H9 (cell line): ENCODE measurements around the gene KDM4C. TPM values are rescaled to one million over a fixed set of nuclear protein-coding genes. Genes with fewer than 3 reads are reported as not detected.

ENCODE experiments used
- DNase-seq: peaks from one replicate; pipeline ENCODE4 v3.0.0-alpha.2; 2017
- H2AFZ ChIP-seq: one replicate; pipeline ENCODE4 v1.6.1; 2013; ENCODE audit warnings: mild to moderate bottlenecking, low read length, control low read depth, moderate library complexity
- H2AK5ac ChIP-seq: 2 replicates; pipeline ENCODE4 v1.6.1; 2013; ENCODE audit warnings: low read length, control low read depth, mixed read lengths; ENCODE audit not compliant: insufficient read length
- H2BK120ac ChIP-seq: one replicate; pipeline ENCODE4 v1.6.1; 2013; ENCODE audit warnings: low read depth, mild to moderate bottlenecking, low read length, control low read depth, inconsistent platforms; ENCODE audit not compliant: poor library complexity, severe bottlenecking
- H2BK12ac ChIP-seq: 2 replicates; pipeline ENCODE4 v1.6.1; 2013; ENCODE audit warnings: low read length, control low read depth, mixed read lengths, low read depth; ENCODE audit not compliant: insufficient read length
- H2BK15ac ChIP-seq: 2 replicates; pipeline ENCODE4 v1.6.1; 2013; ENCODE audit warnings: low read depth, low read length, control low read depth
- H2BK20ac ChIP-seq: one replicate; pipeline ENCODE4 v1.6.1; 2013; ENCODE audit warnings: low read depth, mild to moderate bottlenecking, low read length, control low read depth, inconsistent platforms; ENCODE audit not compliant: poor library complexity, severe bottlenecking
- H2BK5ac ChIP-seq: 2 replicates; pipeline ENCODE4 v1.6.1; 2013; ENCODE audit warnings: low read length, control low read depth, mixed read lengths; ENCODE audit not compliant: insufficient read length
- H3K14ac ChIP-seq: 2 replicates; pipeline ENCODE4 v1.6.1; 2013; ENCODE audit warnings: low read length, control low read depth; ENCODE audit not compliant: insufficient read depth
- H3K18ac ChIP-seq: 2 replicates; pipeline ENCODE4 v1.6.1; 2013; ENCODE audit warnings: low read depth, mild to moderate bottlenecking, mixed read lengths, low read length, control low read depth; ENCODE audit not compliant: insufficient read length
- H3K23ac ChIP-seq: 2 replicates; pipeline ENCODE4 v1.6.1; 2013; ENCODE audit warnings: low read length, control low read depth, mixed read lengths, low read depth; ENCODE audit not compliant: insufficient read length
- H3K23me2 ChIP-seq: 2 replicates; pipeline ENCODE4 v1.6.1; 2013; ENCODE audit warnings: low read depth, mild to moderate bottlenecking, mixed read lengths, low read length, control low read depth; ENCODE audit not compliant: insufficient read length, poor library complexity, severe bottlenecking
- H3K27ac ChIP-seq: 2 replicates; pipeline ENCODE4 v1.5.1; 2013; ENCODE audit warnings: low read length, control low read depth, mixed read lengths, low read depth; ENCODE audit not compliant: insufficient read length
- H3K27me3 ChIP-seq: 2 replicates; pipeline ENCODE4 v1.6.1; 2013; ENCODE audit warnings: low read length, control low read depth, inconsistent platforms; ENCODE audit not compliant: insufficient read depth
- H3K4ac ChIP-seq: 2 replicates; pipeline ENCODE4 v1.6.1; 2013; ENCODE audit warnings: low read depth, mild to moderate bottlenecking, control low read depth, inconsistent platforms, low read length, moderate library complexity
- H3K4me1 ChIP-seq: 2 replicates; pipeline ENCODE4 v1.6.1; 2013; ENCODE audit warnings: low read length, control low read depth, inconsistent platforms; ENCODE audit not compliant: insufficient read depth
- H3K4me2 ChIP-seq: 2 replicates; pipeline ENCODE4 v1.6.1; 2013; ENCODE audit warnings: low read length, control low read depth, mixed read lengths; ENCODE audit not compliant: insufficient read length, insufficient read depth
- H3K56ac ChIP-seq: 2 replicates; pipeline ENCODE4 v1.6.1; 2013; ENCODE audit warnings: low read depth, mild to moderate bottlenecking, mixed read lengths, low read length, control low read depth; ENCODE audit not compliant: insufficient read length
- H3K79me1 ChIP-seq: 2 replicates; pipeline ENCODE4 v1.6.1; 2013; ENCODE audit warnings: low read depth, mild to moderate bottlenecking, moderate library complexity, low read length, control low read depth, inconsistent platforms; ENCODE audit not compliant: insufficient read depth, poor library complexity, severe bottlenecking
- H3K79me2 ChIP-seq: 2 replicates; pipeline ENCODE4 v1.6.1; 2013; ENCODE audit warnings: low read length, control low read depth, inconsistent platforms; ENCODE audit not compliant: insufficient read depth
- H3K9ac ChIP-seq: 2 replicates; pipeline ENCODE4 v1.6.1; 2013; ENCODE audit warnings: low read length, control low read depth, mixed read lengths; ENCODE audit not compliant: insufficient read length; ENCODE audit errors: extremely low read depth
- H3K9me3 ChIP-seq: one replicate; pipeline ENCODE4 v1.6.1; 2013; ENCODE audit warnings: low read depth, low read length, inconsistent platforms; ENCODE audit not compliant: control insufficient read depth
- H3T11ph ChIP-seq: one replicate; pipeline ENCODE4 v1.6.1; 2013; ENCODE audit warnings: mild to moderate bottlenecking, low read length, control low read depth, inconsistent platforms
- H4K20me1 ChIP-seq: one replicate; pipeline ENCODE4 v1.6.1; 2013; ENCODE audit not compliant: control insufficient read depth, insufficient read length, insufficient read depth
- H4K5ac ChIP-seq: 2 replicates; pipeline ENCODE4 v1.6.1; 2013; ENCODE audit warnings: low read depth, mild to moderate bottlenecking, mixed read lengths, low read length, control low read depth; ENCODE audit not compliant: insufficient read length
- H4K8ac ChIP-seq: replicated peaks from 2 replicates; pipeline ENCODE4 v1.6.1; 2013; ENCODE audit warnings: low read length, control low read depth, mixed read lengths, low read depth; ENCODE audit not compliant: insufficient read length
- H4K91ac ChIP-seq: 2 replicates; pipeline ENCODE4 v1.6.1; 2013; ENCODE audit warnings: low read depth, mild to moderate bottlenecking, moderate library complexity, mixed read lengths, low read length, control low read depth; ENCODE audit not compliant: insufficient read length
- H3K27ac Mint-ChIP-seq, 3 experiments: 2 replicates in 2 of 3; 3 replicates in 1 of 3; pipeline ENCODE4 v1.8.0; 2020 to 2021; ENCODE audit warnings: mixed read lengths in 3 of 3, mild to moderate bottlenecking in 1 of 3, moderate library complexity in 1 of 3
- H3K27me3 Mint-ChIP-seq: 2 replicates; pipeline ENCODE4 v1.8.0; 2021; ENCODE audit warnings: low read depth, mild to moderate bottlenecking, moderate library complexity, mixed read lengths
- H3K36me3 Mint-ChIP-seq, 3 experiments: 2 replicates in 2 of 3; 3 replicates in 1 of 3; pipeline ENCODE4 v1.8.0; 2020 to 2021; ENCODE audit warnings: low read depth in 3 of 3, mixed read lengths in 3 of 3; ENCODE audit not compliant: insufficient read depth in 1 of 3
- H3K4me1 Mint-ChIP-seq, 2 experiments: 2 replicates each; pipeline ENCODE4 v1.8.0; 2020; ENCODE audit warnings: mixed read lengths in 2 of 2
- H3K4me3 Mint-ChIP-seq, 2 experiments: 2 replicates in 1 of 2; 3 replicates in 1 of 2; pipeline ENCODE4 v1.8.0; 2020 to 2021; ENCODE audit warnings: mild to moderate bottlenecking in 2 of 2, mixed read lengths in 2 of 2, moderate library complexity in 1 of 2
- H3K9me3 Mint-ChIP-seq, 2 experiments: 2 replicates in 1 of 2; 3 replicates in 1 of 2; pipeline ENCODE4 v1.8.0; 2020; ENCODE audit warnings: mild to moderate bottlenecking in 2 of 2, mixed read lengths in 2 of 2, moderate library complexity in 1 of 2
- WGBS: extraction: QIAGEN DNeasy Blood & Tissue Kit; methylation state at CpG from one replicate; pipeline ENCODE4 v1.1.7; 2013; ENCODE audit warnings: missing lambda C conversion rate, low lambda C conversion rate, mixed read lengths; ENCODE audit not compliant: insufficient read length; ENCODE audit errors: extremely low coverage; 5-methylcytosine and 5-hydroxymethylcytosine counted together
- total RNA-seq: library from RNA; stranded (reverse); gene quantifications from 2 replicates; pipeline ENCODE4 v1.2.1, GENCODE V29; 2021
- TF ChIP-seq, protein P1 (sequence below): fragments of 200-600 bp; sonication (generic); conservative IDR thresholded peaks from 3 replicates; pipeline ENCODE4 v1.8.0; 2021; ENCODE audit warnings: antibody characterized with exemption, mild to moderate bottlenecking

Gene KDM4C
- total RNA-seq, 1 experiment from 2014 or later: 24.0 TPM

DNA sequence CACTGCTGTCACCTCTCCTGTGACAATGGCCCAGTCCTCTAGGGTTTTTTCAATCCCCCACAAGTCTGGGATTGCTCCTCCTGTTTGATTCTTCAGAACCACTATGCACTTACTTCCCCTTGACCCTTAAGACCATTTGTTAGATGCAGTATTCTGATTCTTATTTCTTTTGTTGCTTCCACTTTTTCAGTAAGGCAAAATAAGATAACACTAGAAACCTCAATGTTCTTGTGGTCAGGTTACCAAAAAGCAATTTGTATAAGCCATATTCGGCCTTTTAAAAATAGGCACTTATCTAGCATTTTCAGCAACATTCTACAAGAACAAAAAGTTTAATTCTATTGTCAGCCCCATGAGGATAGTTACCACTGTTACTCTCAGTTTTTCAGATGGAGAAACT lies 220.0 kb downstream of the KDM4C start:
- Histone ChIP-seq H4K8ac (no peak overlapping the region), H2BK20ac (no peak overlapping the region), H3K9ac (no peak overlapping the region), H4K20me1 (no peaks in the 10 kb centered on the region), H3T11ph (no peak overlapping the region), H3K56ac (no peak overlapping the region), H2BK5ac (no peak overlapping the region), H3K14ac (no peak overlapping the region), H3K4me2 (no peak overlapping the region), H3K9me3 (no peaks in the 10 kb centered on the region), H4K5ac (no peak overlapping the region), H3K23ac (no peak overlapping the region), H2AK5ac (no peak overlapping the region), H2BK15ac (no peak overlapping the region), H3K79me2 (no peaks in the 10 kb centered on the region), H4K91ac (no peak overlapping the region), H2BK120ac (no peak overlapping the region), H3K4ac (no peak overlapping the region), H3K4me1 (no peaks in the 10 kb centered on the region), H3K27me3 (no peaks in the 10 kb centered on the region), H3K27ac (no peak overlapping the region), H3K18ac (no peak overlapping the region), H2AFZ (no peak overlapping the region), H2BK12ac (no peak overlapping the region), H3K79me1 (no peaks in the 10 kb centered on the region), H3K23me2 (no peaks in the 10 kb centered on the region)
- DNase-seq: no peak
- Mint-ChIP-seq H3K27ac (no peak overlapping the region), H3K4me1 (no peaks in the 10 kb centered on the region), H3K27me3 (no peaks in the 10 kb centered on the region), H3K36me3 (peaks cover 0 to 1% (median 0%) of the 10 kb centered on the region in 3 experiments; a peak in 1 of 7 replicates), H3K4me3 (no peak overlapping the region), H3K9me3 (no peaks in the 10 kb centered on the region)
- no CpG with 5 or more reads among the region's 1 CpG for WGBS
- TF ChIP-seq, protein P1, sequence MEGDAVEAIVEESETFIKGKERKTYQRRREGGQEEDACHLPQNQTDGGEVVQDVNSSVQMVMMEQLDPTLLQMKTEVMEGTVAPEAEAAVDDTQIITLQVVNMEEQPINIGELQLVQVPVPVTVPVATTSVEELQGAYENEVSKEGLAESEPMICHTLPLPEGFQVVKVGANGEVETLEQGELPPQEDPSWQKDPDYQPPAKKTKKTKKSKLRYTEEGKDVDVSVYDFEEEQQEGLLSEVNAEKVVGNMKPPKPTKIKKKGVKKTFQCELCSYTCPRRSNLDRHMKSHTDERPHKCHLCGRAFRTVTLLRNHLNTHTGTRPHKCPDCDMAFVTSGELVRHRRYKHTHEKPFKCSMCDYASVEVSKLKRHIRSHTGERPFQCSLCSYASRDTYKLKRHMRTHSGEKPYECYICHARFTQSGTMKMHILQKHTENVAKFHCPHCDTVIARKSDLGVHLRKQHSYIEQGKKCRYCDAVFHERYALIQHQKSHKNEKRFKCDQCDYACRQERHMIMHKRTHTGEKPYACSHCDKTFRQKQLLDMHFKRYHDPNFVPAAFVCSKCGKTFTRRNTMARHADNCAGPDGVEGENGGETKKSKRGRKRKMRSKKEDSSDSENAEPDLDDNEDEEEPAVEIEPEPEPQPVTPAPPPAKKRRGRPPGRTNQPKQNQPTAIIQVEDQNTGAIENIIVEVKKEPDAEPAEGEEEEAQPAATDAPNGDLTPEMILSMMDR: no peak
